Esophagus squamous epithelium (tissue), 4 donors: ENCODE data around the gene DGKD.

Experiments
- POLR2A ChIP-seq, 4 donors: fragments of 450-650 bp; IDR thresholded peaks; one replicate each; pipeline ENCODE4 v1.6.1; 2017; ENCODE audit warnings: antibody characterized with exemption in 4 of 4, mild to moderate bottlenecking in 4 of 4, moderate library complexity in 3 of 4
- TF ChIP-seq, protein P1 (sequence below), 6 experiments: fragments of 450-650 bp in 4 of 6; fragments of 200-600 bp in 2 of 6; sonication (generic) in 2 of 6; IDR thresholded peaks; one replicate each; pipeline ENCODE4 v1.5.1; 2016 to 2019; ENCODE audit warnings: antibody characterized with exemption in 6 of 6, mild to moderate bottlenecking in 4 of 6, moderate library complexity in 4 of 6

- TF ChIP-seq, protein P1, sequence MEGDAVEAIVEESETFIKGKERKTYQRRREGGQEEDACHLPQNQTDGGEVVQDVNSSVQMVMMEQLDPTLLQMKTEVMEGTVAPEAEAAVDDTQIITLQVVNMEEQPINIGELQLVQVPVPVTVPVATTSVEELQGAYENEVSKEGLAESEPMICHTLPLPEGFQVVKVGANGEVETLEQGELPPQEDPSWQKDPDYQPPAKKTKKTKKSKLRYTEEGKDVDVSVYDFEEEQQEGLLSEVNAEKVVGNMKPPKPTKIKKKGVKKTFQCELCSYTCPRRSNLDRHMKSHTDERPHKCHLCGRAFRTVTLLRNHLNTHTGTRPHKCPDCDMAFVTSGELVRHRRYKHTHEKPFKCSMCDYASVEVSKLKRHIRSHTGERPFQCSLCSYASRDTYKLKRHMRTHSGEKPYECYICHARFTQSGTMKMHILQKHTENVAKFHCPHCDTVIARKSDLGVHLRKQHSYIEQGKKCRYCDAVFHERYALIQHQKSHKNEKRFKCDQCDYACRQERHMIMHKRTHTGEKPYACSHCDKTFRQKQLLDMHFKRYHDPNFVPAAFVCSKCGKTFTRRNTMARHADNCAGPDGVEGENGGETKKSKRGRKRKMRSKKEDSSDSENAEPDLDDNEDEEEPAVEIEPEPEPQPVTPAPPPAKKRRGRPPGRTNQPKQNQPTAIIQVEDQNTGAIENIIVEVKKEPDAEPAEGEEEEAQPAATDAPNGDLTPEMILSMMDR (IDR thresholded peaks at IDR 0.05), result no peak
- no peak for TF ChIP-seq POLR2A (IDR thresholded peaks at IDR 0.05)
These were observed 32.9 kb downstream of the DGKD start for GRCh38 chr2:233387225-233387624.
